Heart right ventricle (tissue), 16 donors: ENCODE measurements around the gene DEPDC5. TPM values are rescaled to one million over a fixed set of nuclear protein-coding genes. Genes with fewer than 3 reads are reported as not detected.

Experiments used
- ATAC-seq, 8 donors: fragments of 200-7000 bp; cut with Tn5 transposase; one replicate each; pipeline ENCODE4 v1.9.1; 2020; ENCODE audit warnings: mild to moderate bottlenecking in 8 of 8, moderate library complexity in 8 of 8, moderate number of reproducible peaks in 1 of 8
- DNase-seq, 2 donors: peaks; one replicate each; pipeline ENCODE4 v3.0.0-alpha.2; 2020
- H3K27ac ChIP-seq, 10 donors: fragments of 200-600 bp; sonication (generic) in 2 of 10; one replicate each; pipeline versions ENCODE4 v1.5.0 to v1.8.0; 2020 to 2022; ENCODE audit warnings: mild to moderate bottlenecking in 3 of 10
- H3K27me3 ChIP-seq, 7 donors: fragments of 200-600 bp; one replicate each; pipeline ENCODE4 v1.8.0; 2021 to 2022; ENCODE audit warnings: mild to moderate bottlenecking in 2 of 7
- H3K36me3 ChIP-seq, 9 donors: fragments of 200-600 bp; sonication (generic) in 1 of 9; one replicate each; pipeline versions ENCODE4 v1.5.0 to v1.8.0; 2020 to 2022; ENCODE audit warnings: mild to moderate bottlenecking in 2 of 9
- H3K4me1 ChIP-seq, 9 donors: fragments of 200-600 bp; sonication (generic) in 1 of 9; one replicate each; pipeline versions ENCODE4 v1.5.0 to v1.8.0; 2020 to 2022; ENCODE audit warnings: mild to moderate bottlenecking in 4 of 9
- H3K4me3 ChIP-seq, 10 donors: fragments of 200-600 bp; sonication (generic) in 2 of 10; one replicate each; pipeline versions ENCODE4 v1.5.0 to v1.8.0; 2020 to 2022; ENCODE audit warnings: mild to moderate bottlenecking in 7 of 10, moderate library complexity in 2 of 10
- H3K9me3 ChIP-seq, 11 donors: fragments of 200-600 bp in 10 of 11; sonication (generic) in 2 of 11; one replicate each; pipeline versions ENCODE4 v1.5.0 to v1.8.0; 2013 to 2022; ENCODE audit warnings: mild to moderate bottlenecking in 2 of 11, control low read depth in 1 of 11, moderate library complexity in 1 of 11
- WGBS, 2 donors: extraction: QIAGEN DNeasy Blood & Tissue Kit; methylation state at CpG; one replicate each; pipeline ENCODE4 v1.1.7; 2013; ENCODE audit warnings: inconsistent platforms in 1 of 2; 5-methylcytosine and 5-hydroxymethylcytosine counted together
- intact Hi-C, 10 donors: fragments of 100-400 bp; cut with DNase I; formaldehyde crosslinking; loops; one replicate each; pipeline versions ENCODE4 v1.11.1 to v1.14.2; 2022
- polyA plus RNA-seq, 2 donors: library from polyadenylated mRNA; stranded (reverse); fragments of 200-250 nt; gene quantifications; one replicate each; pipeline ENCODE4 v1.2.3, GENCODE V29; 2013
- total RNA-seq, 10 donors: library from RNA; stranded (reverse); fragmentation: NEBNext Ultra II Directional in 3 of 10; extraction: Animal tissue kit (Norgen Biotek cat#: 25700) in 3 of 10; gene quantifications; one replicate each; pipeline versions ENCODE4 v1.2.1 to v1.2.4, GENCODE V29; 2021 to 2023
- TF ChIP-seq, protein P1 (sequence below), 9 donors: fragments of 200-600 bp; sonication (generic) in 2 of 9; IDR thresholded peaks; one replicate each; pipeline versions ENCODE4 v1.5.0 to v1.8.0; 2021 to 2022; ENCODE audit warnings: antibody characterized with exemption in 9 of 9, mild to moderate bottlenecking in 5 of 9, moderate library complexity in 1 of 9
- donor health status: Arrhythmogenic right ventricular cardiomyopathy.
- donor health status: ischemic (EF 13 %, LVEDD 7.1; RV severe dilation, severe dysfunction).
- donor health status: healthy with polysubstance abuse.
- donor health status: DM: no; HTN: yes; CAD: no.
- donor health status: DM: no; HTN: no; CAD: no.
- donor health status: ischemic (EF 25% LVEDD 6.9; RV normal size, moderate dysfunction).
- donor health status: ischemic (EF 25% LVEDD 5.7; RV mildly dilated, moderate dysfunction).
- donor health status: healthy.
- donor health status: DM: yes; HTN: yes; CAD: no.
- donor health status: Ischemic cardiomyopathy.
- donor health status: ischemic (EF 35%, LVEDD 5.7; RV mildly dilated, moderate dysfunction).
- donor health status: nonischemic (EF 11% LVEDD 7.7; RV severe dilation, severe dysfunction).
- donor health status: DM: yes; HTN: yes; CAD: no.
- donor health status: PGD.
- donor health status: ischemic (EF 29% LVEDD 5.4; RV normal size, mild dysfunction).
- donor health status: nonischemic (EF 23%, LVEDD 6.1; RV moderate dilation, normal function).

Gene DEPDC5
- total and polyA plus RNA-seq, 12 donors = 6.2 to 19.1 (median 14.4) TPM

DNA sequence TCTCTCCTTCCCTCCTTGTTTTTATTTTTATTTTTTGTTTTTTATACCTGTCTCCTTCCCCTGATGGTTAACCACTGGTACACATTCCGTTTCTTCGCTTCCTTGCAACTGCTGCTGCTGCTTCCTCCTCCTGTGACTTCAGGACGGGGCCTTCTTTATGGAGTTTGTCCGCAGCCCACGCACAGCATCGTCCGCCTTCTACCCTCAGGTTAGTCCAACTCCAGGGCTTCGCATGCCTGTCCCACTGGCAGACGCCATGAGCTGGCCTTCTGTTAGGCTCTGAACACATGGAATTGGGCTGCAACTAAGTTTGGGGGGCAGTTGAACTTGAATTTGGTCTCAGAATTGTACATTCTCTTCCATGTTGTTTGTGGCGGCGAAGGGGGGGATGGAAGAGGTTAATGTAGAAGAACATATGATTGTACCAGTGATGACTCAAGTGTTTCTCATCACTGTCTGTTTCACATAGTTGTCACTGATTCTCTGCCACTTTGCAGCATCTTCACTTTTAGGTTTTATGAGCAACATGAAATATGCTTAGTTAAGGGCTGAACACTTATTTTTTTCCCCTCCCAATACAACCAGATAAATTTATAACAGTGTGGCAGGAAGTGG is 107.5 kb downstream of the DEPDC5 start:
- WGBS, 2 donors = 98% methylated on average over 11 of the region's 11 CpGs
- no peak for ATAC-seq
- intact Hi-C loops = no loop called here
- no peak for DNase-seq
- H3K4me1 ChIP-seq = no peaks in the 10 kb centered on the region
- no peak overlapping the region for H3K4me3 ChIP-seq
- TF ChIP-seq, protein P1, sequence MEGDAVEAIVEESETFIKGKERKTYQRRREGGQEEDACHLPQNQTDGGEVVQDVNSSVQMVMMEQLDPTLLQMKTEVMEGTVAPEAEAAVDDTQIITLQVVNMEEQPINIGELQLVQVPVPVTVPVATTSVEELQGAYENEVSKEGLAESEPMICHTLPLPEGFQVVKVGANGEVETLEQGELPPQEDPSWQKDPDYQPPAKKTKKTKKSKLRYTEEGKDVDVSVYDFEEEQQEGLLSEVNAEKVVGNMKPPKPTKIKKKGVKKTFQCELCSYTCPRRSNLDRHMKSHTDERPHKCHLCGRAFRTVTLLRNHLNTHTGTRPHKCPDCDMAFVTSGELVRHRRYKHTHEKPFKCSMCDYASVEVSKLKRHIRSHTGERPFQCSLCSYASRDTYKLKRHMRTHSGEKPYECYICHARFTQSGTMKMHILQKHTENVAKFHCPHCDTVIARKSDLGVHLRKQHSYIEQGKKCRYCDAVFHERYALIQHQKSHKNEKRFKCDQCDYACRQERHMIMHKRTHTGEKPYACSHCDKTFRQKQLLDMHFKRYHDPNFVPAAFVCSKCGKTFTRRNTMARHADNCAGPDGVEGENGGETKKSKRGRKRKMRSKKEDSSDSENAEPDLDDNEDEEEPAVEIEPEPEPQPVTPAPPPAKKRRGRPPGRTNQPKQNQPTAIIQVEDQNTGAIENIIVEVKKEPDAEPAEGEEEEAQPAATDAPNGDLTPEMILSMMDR (IDR thresholded peaks at IDR 0.05) = no peak
- H3K36me3 ChIP-seq = peaks cover 0 to 82% (median 3%) of the 10 kb centered on the region in 9 donors
- H3K9me3 ChIP-seq = no peaks in the 10 kb centered on the region
- H3K27ac ChIP-seq = no peak overlapping the region
- no peaks in the 10 kb centered on the region for H3K27me3 ChIP-seq

GRCh38 chr22:31866918-31867317 is 113.1 kb downstream of the DEPDC5 start:
- DNase-seq = no peak
- intact Hi-C loops = no loop called here
- no peak overlapping the region for H3K27ac ChIP-seq
- no peak overlapping the region for H3K4me3 ChIP-seq
- H3K9me3 ChIP-seq = no peaks in the 10 kb centered on the region
- 82 to 95% methylated on average over 4 of the region's 4 CpGs for WGBS, 2 donors
- H3K4me1 ChIP-seq = peaks cover 0 to 15% (median 0%) of the 10 kb centered on the region in 9 donors
- TF ChIP-seq, protein P1 (IDR thresholded peaks at IDR 0.05) = no peak
- peaks cover 0 to 83% (median 14%) of the 10 kb centered on the region in 9 donors for H3K36me3 ChIP-seq
- no peak for ATAC-seq
- no peaks in the 10 kb centered on the region for H3K27me3 ChIP-seq

GRCh38 chr22:31867386-31868153 is 113.8 kb downstream of the DEPDC5 start:
- 84 to 99% methylated on average over 3 of the region's 3 CpGs for WGBS, 2 donors
- Histone ChIP-seq H3K4me3 (no peak overlapping the region), H3K4me1 (peaks cover 0 to 17% (median 0%) of the 10 kb centered on the region in 9 donors), H3K27me3 (no peaks in the 10 kb centered on the region), H3K9me3 (no peaks in the 10 kb centered on the region), H3K36me3 (peaks cover 0 to 84% (median 14%) of the 10 kb centered on the region in 9 donors), H3K27ac (no peak overlapping the region)
- no peak for ATAC-seq
- intact Hi-C loops = no loop called here
- no peak for DNase-seq
- TF ChIP-seq, protein P1 (IDR thresholded peaks at IDR 0.05) = no peak

GRCh38 chr22:31869739-31870138 is 115.9 kb downstream of the DEPDC5 start:
- ATAC-seq = no peak
- TF ChIP-seq, protein P1 (IDR thresholded peaks at IDR 0.05) = no peak
- WGBS, 2 donors = 77 to 89% methylated on average over 5 of the region's 5 CpGs
- H3K4me1 ChIP-seq = peaks cover 0 to 17% (median 0%) of the 10 kb centered on the region in 9 donors
- no peak overlapping the region for H3K27ac ChIP-seq
- intact Hi-C loops = loop anchor here in 2 of 10 donors (5.0 kb wide), 2 partner anchors 78 to 83 kb away; no protein-coding TSS in a partner anchor
- H3K36me3 ChIP-seq = peaks cover 0 to 95% (median 20%) of the 10 kb centered on the region in 9 donors
- H3K9me3 ChIP-seq = no peaks in the 10 kb centered on the region
- H3K4me3 ChIP-seq = no peak overlapping the region
- H3K27me3 ChIP-seq = no peaks in the 10 kb centered on the region
- DNase-seq = no peak
